ENCODE data around the gene RTEL1. TPM values are rescaled to one million over a fixed set of nuclear protein-coding genes. Genes with fewer than 3 reads are reported as not detected.
"Not testable (repeated sequence)": the region's sequence is repeated elsewhere in the genome, so short reads cannot be mapped to it uniquely, and the experiment has no call there.

The RTEL1 gene
- total RNA-seq, 5 donors from 2014 or later (not counting 1 experiment from before 2014, with no cell fraction given): 30.7 to 41.6 (median 36.8) TPM

- peak overlapping the region; percentile 69 for H3K27ac ChIP-seq (ENCODE audit: low read length)
- DNase-seq: peak in 34 of 35 experiments; percentile 71 to 97 (median 92)
Observed at GRCh38 chr20:63627129-63627750, 30.9 kb upstream of the RTEL1 start.

GRCh38 chr20:63627751-63628245 is 30.3 kb upstream of the RTEL1 start:
- Mint-ChIP-seq H3K36me3 (peaks cover 13% of the 10 kb centered on the region), H3K9me3 (no peaks in the 10 kb centered on the region), H3K4me3 (peak overlapping the region; percentile 98 to 99 (median 99)), H3K4me1 (peaks cover 41 to 50% (median 48%) of the 10 kb centered on the region in 3 donors), H3K27ac (peak overlapping the region; percentile 97 to 99), H3K27me3 (no peaks in the 10 kb centered on the region)
- no peaks in the 10 kb centered on the region for H3K27me3 ChIP-seq (replicated peaks in 1 of 2; ENCODE audit: control insufficient read depth in 2 of 2, extremely low read depth in 1 of 2, insufficient read depth in 2 of 2, low read length in 1 of 2)
- H3K36me3 ChIP-seq (ENCODE audit: control insufficient read depth in 2 of 2, extremely low read depth in 1 of 2, insufficient read depth in 1 of 2, low read length in 1 of 2): peaks cover 0 to 8% of the 10 kb centered on the region in 2 donors
- peak in 2 of 35 experiments; percentile 6 to 13 for DNase-seq
- CTCF ChIA-PET: interaction anchor here in 1 of 2 donors (1.7 kb wide), 1 partner anchor 14 kb away, joined by 9 read pairs; no protein-coding TSS in a partner anchor
- H3K4me3 ChIP-seq (ENCODE audit: control insufficient read depth in 1 of 2, extremely low read depth in 1 of 2, low read length in 1 of 2): peak overlapping the region; percentile 84 to 98
- ATAC-seq (replicated peaks in 1 of 4): peak in 2 of 4 experiments; percentile 0 to 1
- H3K27ac ChIP-seq (ENCODE audit: low read length): peak overlapping the region; percentile 69
- peaks cover 20 to 54% of the 10 kb centered on the region in 2 experiments for H3K4me1 ChIP-seq (ENCODE audit: control insufficient read depth in 1 of 2, extremely low read depth in 1 of 2, insufficient read depth in 2 of 2, low read length in 2 of 2)
- WGBS (ENCODE audit: insufficient coverage): 1% methylated on average over 21 of the region's 28 CpGs
- no peaks in the 10 kb centered on the region for H3K9me3 ChIP-seq
- POLR2A ChIA-PET: interaction anchor here (0.8 to 1.2 kb wide), 2 partner anchors 14 kb away, joined by 14 to 21 read pairs; no protein-coding TSS in a partner anchor

More at GRCh38 chr20:63627129-63627750, 30.9 kb upstream of the RTEL1 start:
- POLR2A ChIA-PET: interaction anchor here (0.8 to 1.2 kb wide), 2 partner anchors 14 kb away, joined by 14 to 21 read pairs; no protein-coding TSS in a partner anchor
- Histone ChIP-seq H3K4me1 (ENCODE audit: control insufficient read depth in 1 of 2, extremely low read depth in 1 of 2, insufficient read depth in 2 of 2, low read length in 2 of 2) (peaks cover 14 to 53% of the 10 kb centered on the region in 2 experiments), H3K27me3 (replicated peaks in 1 of 2; ENCODE audit: control insufficient read depth in 2 of 2, extremely low read depth in 1 of 2, insufficient read depth in 2 of 2, low read length in 1 of 2) (no peaks in the 10 kb centered on the region), H3K4me3 (ENCODE audit: control insufficient read depth in 1 of 2, extremely low read depth in 1 of 2, low read length in 1 of 2) (peak overlapping the region; percentile 84 to 98), H3K9me3 (no peaks in the 10 kb centered on the region), H3K36me3 (ENCODE audit: control insufficient read depth in 2 of 2, extremely low read depth in 1 of 2, insufficient read depth in 1 of 2, low read length in 1 of 2) (peaks cover 0 to 8% of the 10 kb centered on the region in 2 donors)
- ATAC-seq (replicated peaks in 1 of 4): peak; percentile 79 to 83 (median 80)
- H3K27me3 Mint-ChIP-seq: no peaks in the 10 kb centered on the region
- WGBS (ENCODE audit: insufficient coverage): 0% methylated on average over 64 of the region's 68 CpGs
- H3K4me1 Mint-ChIP-seq: peaks cover 41 to 49% (median 48%) of the 10 kb centered on the region in 3 donors
- CTCF ChIA-PET: interaction anchor here in 1 of 2 donors (0.6 to 1.7 kb wide), 3 partner anchors 8 to 14 kb away, joined by 3 to 9 read pairs (median 4); no protein-coding TSS in a partner anchor
- H3K9me3 Mint-ChIP-seq: no peaks in the 10 kb centered on the region
- H3K27ac Mint-ChIP-seq: peak overlapping the region; percentile 85 to 86
- peaks cover 13% of the 10 kb centered on the region for H3K36me3 Mint-ChIP-seq
- H3K4me3 Mint-ChIP-seq: peak overlapping the region; percentile 98 to 99 (median 99)

- H3K4me1 Mint-ChIP-seq: peaks cover 45 to 53% (median 51%) of the 10 kb centered on the region in 3 donors
Observed at GRCh38 chr20:63628246-63628975, 29.7 kb upstream of the RTEL1 start.

GRCh38 chr20:63630956-63631355 is 27.2 kb upstream of the RTEL1 start:
- H3K27ac ChIP-seq (ENCODE audit: low read length); ATAC-seq (replicated peaks in 1 of 4); H3K9me3 ChIP-seq; DNase-seq; H3K36me3 ChIP-seq (ENCODE audit: control insufficient read depth in 2 of 2, extremely low read depth in 1 of 2, insufficient read depth in 1 of 2, low read length in 1 of 2); H3K27me3 Mint-ChIP-seq; H3K27me3 ChIP-seq (replicated peaks in 1 of 2; ENCODE audit: control insufficient read depth in 2 of 2, extremely low read depth in 1 of 2, insufficient read depth in 2 of 2, low read length in 1 of 2); H3K4me3 ChIP-seq (ENCODE audit: control insufficient read depth in 1 of 2, extremely low read depth in 1 of 2, low read length in 1 of 2); H3K9me3 Mint-ChIP-seq; CTCF ChIA-PET; POLR2A ChIA-PET: not testable (repeated sequence)
- peaks cover 63 to 65% (median 63%) of the 10 kb centered on the region in 3 donors for H3K4me1 Mint-ChIP-seq
- 97% methylated on average over 6 of the region's 6 CpGs for WGBS (ENCODE audit: insufficient coverage)
- peaks cover 13% of the 10 kb centered on the region for H3K36me3 Mint-ChIP-seq
- peak overlapping the region; percentile 72 to 81 for H3K27ac Mint-ChIP-seq
- peak overlapping the region in 1 of 3 donors; percentile 53 for H3K4me3 Mint-ChIP-seq
- H3K4me1 ChIP-seq (ENCODE audit: control insufficient read depth in 1 of 2, extremely low read depth in 1 of 2, insufficient read depth in 2 of 2, low read length in 2 of 2): peaks cover 35 to 73% of the 10 kb centered on the region in 2 experiments

More at GRCh38 chr20:63628246-63628975, 29.7 kb upstream of the RTEL1 start:
- ChIA-PET POLR2A (no interaction called here), CTCF (no interaction called here)
- WGBS (ENCODE audit: insufficient coverage): 4% methylated on average over 16 of the region's 22 CpGs
- peak overlapping the region; percentile 98 to 99 (median 99) for H3K4me3 Mint-ChIP-seq
- no peaks in the 10 kb centered on the region for H3K9me3 ChIP-seq
- peaks cover 23 to 60% of the 10 kb centered on the region in 2 experiments for H3K4me1 ChIP-seq (ENCODE audit: control insufficient read depth in 1 of 2, extremely low read depth in 1 of 2, insufficient read depth in 2 of 2, low read length in 2 of 2)
- H3K4me3 ChIP-seq (ENCODE audit: control insufficient read depth in 1 of 2, extremely low read depth in 1 of 2, low read length in 1 of 2): peak overlapping the region; percentile 84 to 98
- H3K27ac Mint-ChIP-seq: peak overlapping the region; percentile 97 to 99
- peak in 15 of 35 experiments; percentile 23 to 65 (median 48) for DNase-seq
- H3K27ac ChIP-seq (ENCODE audit: low read length): peak overlapping the region; percentile 29
- peak in 2 of 4 experiments; percentile 22 to 23 for ATAC-seq (replicated peaks in 1 of 4)
- H3K36me3 ChIP-seq (ENCODE audit: control insufficient read depth in 2 of 2, extremely low read depth in 1 of 2, insufficient read depth in 1 of 2, low read length in 1 of 2): peaks cover 0 to 8% of the 10 kb centered on the region in 2 donors
- H3K36me3 Mint-ChIP-seq: peaks cover 13% of the 10 kb centered on the region
- no peaks in the 10 kb centered on the region for H3K27me3 ChIP-seq (replicated peaks in 1 of 2; ENCODE audit: control insufficient read depth in 2 of 2, extremely low read depth in 1 of 2, insufficient read depth in 2 of 2, low read length in 1 of 2)
- H3K27me3 Mint-ChIP-seq: no peaks in the 10 kb centered on the region
- no peaks in the 10 kb centered on the region for H3K9me3 Mint-ChIP-seq

GRCh38 chr20:63631426-63631825 is 26.7 kb upstream of the RTEL1 start:
- H3K4me1 ChIP-seq (ENCODE audit: control insufficient read depth in 1 of 2, extremely low read depth in 1 of 2, insufficient read depth in 2 of 2, low read length in 2 of 2): peaks cover 37 to 76% of the 10 kb centered on the region in 2 experiments

GRCh38 chr20:63633732-63634131 is 24.4 kb upstream of the RTEL1 start:
- H3K4me3 ChIP-seq (ENCODE audit: control insufficient read depth in 1 of 2, extremely low read depth in 1 of 2, low read length in 1 of 2): no peak overlapping the region
- H3K9me3 Mint-ChIP-seq: no peaks in the 10 kb centered on the region
- no peak for ATAC-seq (replicated peaks in 1 of 4)
- no peaks in the 10 kb centered on the region for H3K27me3 Mint-ChIP-seq
- CTCF ChIA-PET: interaction anchor here in 1 of 2 donors (0.7 kb wide), 1 partner anchor 53 kb away, joined by 3 read pairs; no protein-coding TSS in a partner anchor
- H3K27ac Mint-ChIP-seq: peak overlapping the region; percentile 90 to 91
- no peak for DNase-seq
- H3K27ac ChIP-seq (ENCODE audit: low read length): peak overlapping the region; percentile 72
- no peaks in the 10 kb centered on the region for H3K9me3 ChIP-seq
- H3K4me3 Mint-ChIP-seq: peak overlapping the region; percentile 9 to 38 (median 31)
- WGBS (ENCODE audit: insufficient coverage): no CpG with 5 or more reads among the region's 9 CpGs
- H3K4me1 Mint-ChIP-seq: peaks cover 74 to 80% (median 74%) of the 10 kb centered on the region in 3 donors
- POLR2A ChIA-PET: no interaction called here
- peaks cover 0 to 5% of the 10 kb centered on the region in 2 donors for H3K36me3 ChIP-seq (ENCODE audit: control insufficient read depth in 2 of 2, extremely low read depth in 1 of 2, insufficient read depth in 1 of 2, low read length in 1 of 2)
- peaks cover 6% of the 10 kb centered on the region for H3K36me3 Mint-ChIP-seq
- H3K27me3 ChIP-seq (replicated peaks in 1 of 2; ENCODE audit: control insufficient read depth in 2 of 2, extremely low read depth in 1 of 2, insufficient read depth in 2 of 2, low read length in 1 of 2): no peaks in the 10 kb centered on the region
- peaks cover 46 to 91% of the 10 kb centered on the region in 2 experiments for H3K4me1 ChIP-seq (ENCODE audit: control insufficient read depth in 1 of 2, extremely low read depth in 1 of 2, insufficient read depth in 2 of 2, low read length in 2 of 2)

More at GRCh38 chr20:63631426-63631825, 26.7 kb upstream of the RTEL1 start:
- peak overlapping the region; percentile 72 to 81 for H3K27ac Mint-ChIP-seq
- H3K27me3 Mint-ChIP-seq; CTCF ChIA-PET; H3K27me3 ChIP-seq (replicated peaks in 1 of 2; ENCODE audit: control insufficient read depth in 2 of 2, extremely low read depth in 1 of 2, insufficient read depth in 2 of 2, low read length in 1 of 2); POLR2A ChIA-PET; DNase-seq; H3K36me3 ChIP-seq (ENCODE audit: control insufficient read depth in 2 of 2, extremely low read depth in 1 of 2, insufficient read depth in 1 of 2, low read length in 1 of 2); H3K27ac ChIP-seq (ENCODE audit: low read length); H3K9me3 ChIP-seq; H3K4me3 ChIP-seq (ENCODE audit: control insufficient read depth in 1 of 2, extremely low read depth in 1 of 2, low read length in 1 of 2); ATAC-seq (replicated peaks in 1 of 4); H3K9me3 Mint-ChIP-seq: not testable (repeated sequence)
- peaks cover 13% of the 10 kb centered on the region for H3K36me3 Mint-ChIP-seq
- H3K4me3 Mint-ChIP-seq: peak overlapping the region in 1 of 3 donors; percentile 53
- 78% methylated on average over 5 of the region's 10 CpGs for WGBS (ENCODE audit: insufficient coverage)
- peaks cover 66 to 68% (median 67%) of the 10 kb centered on the region in 3 donors for H3K4me1 Mint-ChIP-seq

All from T-cell (primary cell).